HG03575 (cell line): Measurements from ENCODE around the gene PFKFB2.

ENCODE experiments used
- ATAC-seq: cut with Tn5 transposase; IDR thresholded peaks from one replicate; pipeline ENCODE4 v1.9.1; 2021; ENCODE audit not compliant: unreplicated experiment, insufficient number of reproducible peaks, low FRiP score; ENCODE audit errors: extremely low read depth

PFKFB2 gene

DNA sequence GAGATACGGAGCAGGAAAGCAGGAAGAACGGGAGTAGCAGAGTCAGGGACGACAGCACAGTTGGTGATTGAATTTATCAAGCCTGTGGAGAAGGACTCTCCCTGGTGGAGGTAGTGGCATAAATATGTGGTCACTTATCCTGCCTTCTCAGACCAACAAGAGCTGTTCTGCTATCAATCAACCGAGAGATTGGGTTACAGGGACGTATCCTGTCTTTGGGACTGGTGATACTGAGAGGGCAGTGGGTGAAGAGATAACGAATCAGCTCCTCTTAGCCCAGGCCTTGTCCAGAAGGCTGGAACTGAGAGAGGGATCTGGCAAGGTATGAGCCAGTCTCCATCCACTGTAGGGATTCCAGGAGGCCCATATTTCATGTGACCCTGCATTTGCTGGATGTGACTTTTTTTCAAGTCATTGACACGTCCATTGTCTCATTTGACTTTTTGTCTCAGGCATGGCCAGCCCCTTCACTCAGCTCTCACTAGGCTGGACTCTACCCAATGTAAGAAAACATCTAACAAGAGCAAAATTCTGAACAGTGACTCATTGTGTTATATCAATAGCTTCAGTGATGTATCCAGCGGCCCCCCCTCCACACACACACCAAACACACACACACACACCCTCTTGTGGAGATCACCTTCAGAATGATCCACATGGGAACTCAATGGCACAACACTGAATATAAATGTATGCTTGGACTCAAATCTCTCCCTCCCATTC, 31.8 kb upstream of the PFKFB2 start:
- ATAC-seq = no peak

DNA sequence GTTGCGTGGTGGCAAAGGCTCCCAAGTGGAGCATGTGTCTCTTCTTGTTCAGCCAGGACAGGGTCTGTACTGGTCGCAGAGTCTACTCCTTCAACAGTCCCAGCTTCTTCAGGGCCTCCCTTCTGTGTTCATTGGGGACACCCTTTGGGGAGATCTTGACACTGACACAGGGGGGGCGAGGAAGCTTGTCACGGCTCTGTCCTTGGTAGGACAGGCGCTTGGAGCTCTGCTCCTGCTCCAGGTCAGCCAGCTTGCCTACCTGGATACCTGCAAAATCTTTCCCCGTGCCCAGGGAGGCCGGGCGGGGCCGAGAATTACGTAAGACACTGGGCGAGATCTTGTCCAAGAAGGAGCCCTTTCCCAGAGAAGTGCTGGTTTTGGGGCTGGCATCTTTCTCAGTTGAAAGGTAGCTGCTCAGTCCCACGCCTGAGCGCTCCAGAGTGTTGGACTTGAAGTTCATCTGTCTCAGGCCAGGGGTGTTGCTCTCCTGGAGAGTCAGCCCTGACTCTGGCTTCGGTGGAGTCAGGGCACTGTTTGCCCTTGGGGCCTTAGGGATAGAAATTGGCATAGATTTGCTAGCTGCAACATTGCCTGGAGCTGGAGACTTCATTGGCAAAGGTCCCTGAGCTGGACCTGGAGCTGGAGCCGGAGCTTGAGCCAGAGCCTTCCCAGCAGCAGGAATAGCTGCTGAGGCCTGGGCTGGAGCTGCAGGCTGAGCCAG, 31.0 kb upstream of the PFKFB2 start:
- no peak for ATAC-seq

DNA sequence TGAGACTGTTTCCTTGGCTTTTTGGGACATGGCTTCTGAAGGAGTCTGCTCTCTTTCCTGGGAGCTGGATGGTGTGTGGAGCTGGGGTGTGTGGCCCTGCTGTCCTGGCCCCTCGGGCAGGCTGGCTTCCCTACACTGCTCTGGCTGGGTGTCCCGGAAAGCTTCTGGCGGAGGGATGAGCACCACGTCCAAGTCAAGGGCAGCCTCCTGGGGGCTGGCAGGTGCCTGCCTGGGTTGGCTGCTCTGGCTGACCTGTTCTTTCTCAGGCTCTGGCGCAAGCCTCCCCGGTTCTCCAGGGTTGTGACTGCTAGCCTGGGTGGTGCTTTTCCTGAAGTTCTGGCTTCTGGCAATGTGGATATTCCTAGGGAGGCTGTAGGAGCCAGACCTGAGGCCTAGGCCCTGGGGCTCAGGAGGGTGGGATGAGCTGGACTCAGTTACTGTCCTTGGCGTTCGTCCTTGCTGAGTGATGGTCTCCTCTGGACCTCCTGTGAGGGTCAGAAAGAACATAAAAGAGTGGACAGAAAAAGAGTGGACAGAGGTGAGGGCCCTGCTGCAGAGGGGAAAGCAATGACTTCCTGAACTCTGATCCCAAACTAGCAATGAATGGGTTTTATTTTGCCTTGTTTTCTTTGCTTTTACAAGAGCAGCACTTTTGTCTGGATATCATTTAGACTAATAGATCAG, 29.9 kb upstream of the PFKFB2 start:
- no peak for ATAC-seq

DNA sequence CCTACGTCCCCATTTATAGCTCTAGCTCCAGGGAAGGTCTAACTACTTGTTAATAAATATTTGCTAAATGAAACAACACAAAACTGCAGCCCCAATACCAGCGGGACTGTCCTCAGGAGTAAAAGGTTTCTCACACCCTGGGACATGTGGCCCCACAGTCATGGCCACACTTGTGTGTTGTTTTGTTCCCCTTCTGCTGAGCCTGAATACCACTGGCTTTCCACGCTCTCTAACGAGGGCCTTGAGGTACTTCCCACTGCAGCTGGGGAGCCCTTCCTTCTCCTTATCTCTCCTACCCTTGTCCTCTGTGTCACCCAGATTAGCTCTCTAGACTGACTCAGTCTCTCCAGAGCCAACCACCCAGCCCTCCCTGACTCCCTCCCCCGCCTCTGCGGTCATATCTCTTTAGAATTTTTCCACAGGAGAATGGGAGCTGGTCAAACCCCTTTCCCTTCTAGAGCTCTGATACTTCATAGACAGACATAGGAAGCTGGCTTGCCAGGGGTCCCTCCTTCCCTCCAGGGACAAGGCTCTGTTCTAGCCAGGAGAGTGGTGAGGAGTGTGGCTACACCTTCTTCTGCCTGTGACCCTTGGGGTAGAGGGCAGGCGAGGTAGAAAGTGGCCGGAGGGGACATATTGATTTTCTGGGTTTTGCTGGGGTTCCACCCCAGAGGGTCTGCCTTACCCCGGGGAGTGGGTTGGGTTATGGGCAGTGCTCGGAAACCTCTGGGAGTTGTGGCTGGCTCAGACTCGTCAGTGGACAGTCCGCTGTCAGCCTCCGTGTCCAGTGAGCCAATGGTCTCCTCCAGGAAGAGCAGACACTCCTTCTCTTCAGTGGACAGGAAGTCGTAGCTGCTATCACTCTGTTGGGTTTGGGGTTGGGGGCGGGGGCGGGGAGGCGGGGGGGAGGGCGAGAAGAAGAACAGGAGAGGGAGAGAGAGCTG, 28.6 kb upstream of the PFKFB2 start:
- no peak for ATAC-seq

- no peak for ATAC-seq
These were observed 27.8 kb upstream of the PFKFB2 start for GRCh38 chr1:207025146-207025880.

GRCh38 chr1:207026104-207026534, 27.0 kb upstream of the PFKFB2 start:
- no peak for ATAC-seq

DNA sequence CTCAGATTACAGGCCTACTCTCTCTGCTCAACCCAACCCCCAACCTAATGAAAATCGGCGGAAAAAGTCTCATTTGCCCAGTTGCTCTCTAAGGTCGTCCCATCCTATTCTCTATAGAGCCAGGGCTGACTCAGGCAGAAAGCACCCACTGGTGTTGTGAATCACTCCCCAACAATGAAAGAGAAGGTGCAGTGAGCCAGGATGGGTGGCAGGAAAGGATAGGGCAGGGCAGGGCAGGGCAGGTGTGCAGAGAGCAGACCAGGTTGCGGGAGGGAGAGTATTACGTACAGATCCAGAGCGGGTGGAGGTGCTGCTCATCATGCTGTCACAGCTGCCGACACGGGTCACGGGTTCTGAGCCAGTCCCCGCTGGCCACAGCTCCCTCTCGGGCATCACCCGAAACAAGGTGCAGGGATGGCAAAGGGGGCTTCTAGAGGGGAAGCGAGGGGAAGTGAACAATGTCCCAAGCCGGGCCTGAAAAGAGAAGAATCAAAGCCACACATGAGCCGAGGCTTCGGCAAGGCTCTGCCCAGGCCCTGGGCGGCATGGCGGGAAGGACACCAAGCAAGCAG, 25.8 kb upstream of the PFKFB2 start:
- ATAC-seq = no peak

- no peak for ATAC-seq
These were observed 25.2 kb upstream of the PFKFB2 start for GRCh38 chr1:207027921-207028320.

DNA sequence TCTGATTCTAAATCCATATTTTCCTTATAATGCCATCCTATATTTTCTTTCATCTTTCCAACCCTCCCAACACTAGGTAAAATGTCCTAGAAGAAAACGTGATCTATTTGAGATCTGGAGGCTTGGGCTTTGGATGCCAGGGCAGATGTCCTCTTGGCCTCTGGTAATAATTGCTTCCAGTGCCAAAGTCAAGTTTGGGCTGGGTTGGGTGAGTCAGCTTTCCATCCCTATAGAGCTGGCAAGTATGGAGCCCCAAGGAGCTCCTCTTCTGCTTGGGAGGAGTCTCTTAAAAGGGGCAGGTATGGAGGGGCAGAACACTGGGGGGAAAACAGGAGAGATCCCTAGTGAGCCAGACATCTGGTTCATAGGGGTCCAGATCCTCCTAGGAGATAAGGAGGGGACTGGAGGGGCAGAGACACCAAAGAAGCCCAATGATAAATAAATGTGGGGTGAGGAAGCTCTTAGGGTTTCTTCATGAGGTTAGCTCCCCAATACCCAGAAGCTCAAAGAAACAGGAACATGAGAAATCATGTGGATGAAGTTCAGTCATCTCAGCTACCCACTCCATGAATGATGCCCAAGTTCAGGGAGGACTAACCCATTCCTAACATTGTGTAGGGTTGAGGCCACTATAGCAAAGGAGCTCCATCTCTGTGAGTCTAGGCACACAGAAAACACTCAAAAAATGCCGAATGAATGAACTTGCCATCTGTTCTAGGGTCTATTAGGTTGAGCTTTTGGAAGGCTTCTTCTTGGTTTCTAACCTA, 24.0 kb upstream of the PFKFB2 start:
- no peak for ATAC-seq

GRCh38 chr1:207029701-207030521, 23.2 kb upstream of the PFKFB2 start:
- no peak for ATAC-seq

DNA sequence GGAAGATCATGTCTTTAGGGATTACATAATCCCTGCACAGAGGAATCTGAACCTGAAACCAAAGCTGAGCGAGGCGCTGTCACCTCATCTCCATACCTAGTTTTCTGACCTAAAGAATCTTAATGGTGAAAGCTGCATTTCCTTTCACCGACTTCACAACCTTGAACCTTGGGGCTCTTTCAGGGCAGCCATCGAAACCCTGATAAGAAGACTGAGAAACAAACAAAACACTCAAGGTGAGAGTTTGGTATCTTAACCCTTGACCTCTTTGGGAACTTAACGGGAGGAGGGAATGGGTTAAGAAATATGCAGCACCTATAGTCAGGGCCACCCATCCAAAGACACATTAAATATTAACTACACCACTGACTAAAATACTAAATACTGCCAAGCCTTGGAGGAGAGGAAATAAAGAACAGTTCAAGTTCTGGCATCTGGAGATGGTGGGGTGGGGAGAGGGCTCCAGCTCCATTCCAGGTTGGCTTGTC, 22.5 kb upstream of the PFKFB2 start:
- no peak for ATAC-seq

DNA sequence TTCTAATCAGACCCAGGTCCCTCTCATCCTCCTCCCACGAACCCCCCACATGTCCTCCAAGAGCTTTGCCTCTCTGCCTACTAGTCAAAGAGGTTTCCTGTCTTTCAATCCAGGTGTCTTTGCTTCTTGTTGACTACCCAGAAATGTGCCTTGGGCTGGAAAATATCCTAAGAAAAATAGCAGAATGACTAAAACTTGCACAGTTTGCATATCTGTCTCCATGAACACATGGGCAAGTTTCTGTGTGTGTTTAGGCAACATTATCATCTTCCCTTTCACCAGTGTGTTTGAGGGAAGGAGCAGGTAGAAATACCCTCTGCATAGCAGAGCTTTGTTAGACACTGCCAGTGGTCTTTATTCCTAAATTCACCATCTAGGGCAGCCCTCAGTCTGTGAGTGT, 22.1 kb upstream of the PFKFB2 start:
- no peak for ATAC-seq

DNA sequence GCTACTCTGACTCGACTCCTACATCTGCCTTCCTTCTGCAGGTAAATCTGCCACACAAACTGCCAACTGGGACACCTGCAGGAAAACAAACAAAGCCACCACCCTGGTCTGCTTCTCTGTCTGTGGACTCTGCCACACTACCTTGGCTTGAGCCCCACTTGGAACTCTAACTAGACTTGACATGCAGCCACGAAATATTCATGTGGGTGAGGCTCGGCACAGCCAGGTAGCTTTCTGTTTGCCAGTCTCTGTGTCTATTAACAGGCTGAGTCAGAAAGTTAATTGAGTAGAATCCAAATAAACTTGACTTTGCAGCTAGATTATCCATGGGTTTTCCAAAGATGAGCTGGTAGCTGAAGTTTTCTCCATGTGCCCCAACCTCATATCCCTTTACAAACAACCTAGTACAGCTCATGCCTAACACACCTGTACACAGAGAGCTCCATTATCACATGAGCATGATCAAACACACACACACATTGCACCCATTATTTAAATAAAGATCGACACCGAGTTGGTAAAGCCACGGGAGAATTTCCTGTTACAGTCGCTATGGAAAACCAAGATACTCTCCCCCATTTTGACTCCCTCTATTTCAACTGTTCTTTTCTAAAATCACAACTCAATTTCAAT, 21.3 kb upstream of the PFKFB2 start:
- no peak for ATAC-seq

DNA sequence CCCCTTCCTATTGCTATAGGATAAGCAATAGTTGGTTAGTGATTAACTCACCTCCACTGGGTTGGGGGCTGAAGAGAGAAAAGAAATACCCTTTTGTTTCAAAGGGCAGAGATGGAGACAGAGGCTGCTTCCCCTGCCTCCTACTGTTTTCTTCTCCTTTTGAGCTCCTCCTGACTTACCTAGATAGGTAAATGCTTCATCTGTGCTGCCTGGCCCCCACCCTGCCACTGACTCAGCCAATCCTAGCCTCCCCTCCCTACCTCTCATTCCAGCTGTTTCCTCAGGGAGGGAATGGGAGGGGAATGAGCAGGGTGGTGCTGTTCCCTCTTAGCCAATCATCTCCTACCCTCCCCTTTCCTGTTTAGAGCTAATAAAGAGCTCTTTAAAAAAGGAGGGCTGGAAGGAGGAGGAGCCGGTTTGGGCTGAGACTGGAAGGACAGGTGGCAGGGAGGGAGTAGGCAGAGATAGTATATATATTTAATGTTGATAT, 20.5 kb upstream of the PFKFB2 start, which contains the start of gene C1orf116:
Gene C1orf116, minus strand, starts transcription at position 229 of the 490 bp plus-strand sequence. CDS start 5,158 bp downstream, outside the sequence.
- no peak for ATAC-seq

DNA sequence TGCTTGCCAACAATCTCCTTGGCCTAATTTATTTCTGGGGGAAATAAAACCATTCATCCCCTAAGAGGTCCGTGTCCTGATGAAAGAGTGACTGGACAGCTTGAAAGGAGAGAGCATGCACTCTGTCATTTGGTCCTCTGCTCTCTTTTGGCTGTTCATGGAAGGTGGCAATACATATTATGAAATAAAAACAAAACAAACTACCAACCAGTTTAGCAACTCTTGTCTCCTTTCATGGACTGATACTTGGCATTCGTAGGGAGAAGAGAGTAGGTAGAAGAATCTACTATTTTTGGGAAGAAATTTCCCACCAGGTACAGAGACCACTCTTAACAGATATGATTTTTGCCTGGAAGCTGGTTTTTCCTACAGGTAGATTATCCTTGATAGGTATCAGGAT, 19.8 kb upstream of the PFKFB2 start:
- ATAC-seq = no peak

DNA sequence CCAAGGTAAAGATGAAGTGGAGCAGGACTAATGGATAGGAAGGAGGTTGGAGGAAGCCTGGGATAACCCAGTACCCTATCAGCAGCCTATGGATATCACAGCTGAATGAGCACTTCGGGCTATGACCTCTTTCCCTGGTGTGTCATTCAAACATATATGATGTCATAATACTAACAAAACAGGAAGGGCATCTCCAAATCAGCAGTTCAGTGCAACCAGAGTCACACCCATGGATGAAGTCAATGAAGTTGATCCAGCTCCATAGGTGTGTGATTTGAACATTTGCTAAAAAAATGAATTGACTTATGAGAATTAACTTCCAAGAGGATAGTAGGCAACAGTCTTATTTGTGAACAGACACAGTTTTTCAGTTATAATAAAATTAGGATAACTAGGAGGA, 18.9 kb upstream of the PFKFB2 start:
- no peak for ATAC-seq
